GM21717 (cell line): ENCODE results near the gene GALNT17.

Experiments
- ATAC-seq: cut with Tn5 transposase; IDR thresholded peaks from one replicate; pipeline ENCODE4 v1.9.1; 2021; ENCODE audit warnings: mild to moderate bottlenecking, moderate library complexity; ENCODE audit not compliant: unreplicated experiment

Gene GALNT17

DNA sequence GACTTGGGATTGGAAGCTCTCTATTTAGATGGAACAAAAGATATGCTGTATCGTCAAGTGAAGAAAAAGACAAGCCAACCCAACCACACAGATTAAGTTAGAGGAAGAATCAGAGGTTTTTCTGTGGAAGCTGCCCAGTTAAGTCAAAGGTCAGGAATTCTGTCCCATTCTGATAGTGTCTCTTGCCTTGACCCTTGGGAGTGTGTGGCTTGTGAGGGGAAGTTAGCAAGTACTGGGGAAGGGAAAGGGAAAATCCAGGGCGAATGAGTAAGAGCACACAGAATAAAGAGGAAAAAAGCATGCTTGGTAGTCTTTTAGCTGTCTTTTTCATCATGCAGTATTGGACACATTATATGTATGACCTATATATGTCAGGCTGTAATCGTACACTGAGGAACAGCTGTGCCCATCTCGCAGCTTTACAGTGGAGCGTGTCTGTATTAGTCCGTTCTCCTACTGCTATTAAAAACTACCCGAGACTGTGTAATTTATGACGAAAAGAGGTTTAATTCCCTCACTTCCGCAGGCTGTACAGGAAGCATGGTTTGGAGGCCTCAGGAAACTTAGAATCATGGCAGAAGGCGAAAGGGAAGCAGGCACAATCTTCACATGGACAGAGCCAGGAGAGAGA is 197.2 kb downstream of the GALNT17 start:
- no peak for ATAC-seq

DNA sequence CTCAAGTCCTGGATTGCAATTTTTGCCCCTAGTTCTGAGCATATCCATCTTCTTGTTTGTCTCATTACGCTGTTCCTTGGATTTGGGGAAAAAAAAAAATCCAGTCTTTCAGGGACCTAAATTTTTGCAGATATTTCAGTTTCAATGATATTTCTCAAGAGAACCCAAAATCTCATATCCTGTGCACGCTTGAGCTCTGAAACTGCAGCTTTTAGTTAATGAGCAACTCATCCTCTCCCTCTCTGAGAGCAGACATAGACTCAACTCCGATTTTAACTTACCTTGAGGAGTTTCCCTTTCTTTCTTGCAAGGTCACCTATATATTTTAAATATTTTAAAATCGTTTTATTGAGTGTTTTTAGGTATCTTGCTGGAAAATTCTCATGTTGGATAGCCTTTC is 200.3 kb downstream of the GALNT17 start:
- no peak for ATAC-seq

DNA sequence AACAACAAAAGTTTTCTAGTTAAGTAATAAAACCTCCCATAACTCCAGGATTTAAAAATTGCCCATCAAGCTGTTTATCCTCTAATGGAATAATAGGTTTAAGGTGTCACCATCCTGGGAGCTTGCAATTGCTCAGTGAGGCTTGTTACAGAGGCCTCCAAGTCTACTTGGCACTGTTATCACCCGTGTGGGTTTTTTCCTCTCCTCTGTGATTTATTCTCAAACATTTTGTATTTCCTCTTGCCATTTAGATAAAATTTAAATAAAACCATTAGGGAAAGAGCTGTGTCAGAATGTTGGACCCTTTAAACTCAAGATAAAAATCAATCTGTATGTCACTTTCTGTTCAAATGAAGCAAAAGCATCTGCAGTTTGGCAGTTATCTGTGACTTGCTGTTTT is 202.6 kb downstream of the GALNT17 start:
- no peak for ATAC-seq

DNA sequence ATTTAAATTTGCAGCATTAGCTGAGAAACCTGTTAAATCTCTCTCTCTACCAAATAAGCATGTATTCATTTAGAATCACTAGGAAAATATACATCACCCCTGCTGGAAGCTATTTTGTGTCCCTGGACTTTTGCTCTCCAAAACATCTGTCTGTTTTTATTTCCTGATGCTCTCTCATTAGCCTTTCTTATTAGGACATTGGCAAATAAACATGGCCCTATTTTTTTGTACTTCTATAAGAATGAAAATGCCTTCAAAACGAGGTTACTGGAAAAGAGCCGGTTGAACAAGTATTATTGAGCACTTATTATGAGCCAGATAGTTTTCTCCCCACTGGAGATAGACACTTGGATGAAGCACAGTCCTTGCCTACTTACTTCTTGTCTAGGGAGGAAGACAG is 206.9 kb downstream of the GALNT17 start:
- no peak for ATAC-seq

DNA sequence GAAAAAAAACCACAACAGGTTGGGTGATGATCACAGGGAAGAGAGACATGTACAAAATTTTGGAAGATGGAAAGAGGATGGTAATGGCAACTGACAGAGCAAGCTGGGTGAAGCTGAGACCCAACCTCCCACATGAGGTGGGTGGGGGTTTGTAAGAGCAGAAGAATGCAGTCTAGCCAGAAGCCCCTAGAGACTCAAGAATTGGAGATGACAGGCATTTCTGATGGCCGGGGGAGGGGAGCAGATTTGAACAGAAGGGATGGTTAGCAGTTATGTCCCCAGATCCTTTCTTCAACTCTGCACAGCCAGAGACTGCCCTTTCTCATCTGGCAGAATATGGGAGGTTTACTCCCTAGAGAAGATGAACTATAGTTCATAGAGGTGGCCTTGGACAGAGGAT is 208.0 kb downstream of the GALNT17 start:
- ATAC-seq: no peak

DNA sequence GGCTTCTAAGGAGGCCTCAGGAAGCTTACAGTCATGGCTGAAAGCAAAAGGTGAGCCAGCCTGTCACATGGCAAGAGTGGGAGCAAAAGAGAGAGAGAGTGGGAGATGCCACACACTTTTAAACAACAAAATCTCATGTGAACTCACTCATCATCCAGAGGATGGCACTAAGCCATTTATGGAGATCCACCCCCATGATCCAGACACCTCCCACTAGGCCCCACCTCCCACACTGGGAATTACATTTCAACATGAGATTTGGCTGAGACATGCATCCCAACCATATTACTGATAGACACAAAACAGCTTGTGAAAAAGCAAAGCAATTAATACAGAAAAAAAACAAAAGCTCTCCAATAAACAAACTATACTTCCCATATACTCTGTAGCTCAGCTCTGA is 210.3 kb downstream of the GALNT17 start:
- no peak for ATAC-seq

DNA sequence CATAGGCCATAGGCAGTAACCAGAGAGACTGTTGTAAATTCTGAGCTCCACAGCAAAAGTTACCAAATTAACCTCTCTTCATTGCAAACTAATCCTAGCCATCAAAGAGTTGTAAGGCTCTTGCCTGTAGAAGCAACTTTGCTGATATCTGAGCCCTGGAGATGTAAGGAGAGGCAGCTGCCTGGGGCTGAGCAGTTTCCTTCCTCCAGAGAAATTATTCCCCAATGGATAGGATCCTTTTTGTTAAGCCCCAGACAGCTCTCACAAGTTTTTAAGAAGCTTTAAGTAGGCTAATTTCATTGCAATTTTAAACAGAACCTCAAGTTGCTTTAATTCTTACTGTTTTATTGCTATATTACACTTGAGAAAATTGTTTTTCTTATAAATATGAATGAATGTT is 211.1 kb downstream of the GALNT17 start:
- no peak for ATAC-seq

DNA sequence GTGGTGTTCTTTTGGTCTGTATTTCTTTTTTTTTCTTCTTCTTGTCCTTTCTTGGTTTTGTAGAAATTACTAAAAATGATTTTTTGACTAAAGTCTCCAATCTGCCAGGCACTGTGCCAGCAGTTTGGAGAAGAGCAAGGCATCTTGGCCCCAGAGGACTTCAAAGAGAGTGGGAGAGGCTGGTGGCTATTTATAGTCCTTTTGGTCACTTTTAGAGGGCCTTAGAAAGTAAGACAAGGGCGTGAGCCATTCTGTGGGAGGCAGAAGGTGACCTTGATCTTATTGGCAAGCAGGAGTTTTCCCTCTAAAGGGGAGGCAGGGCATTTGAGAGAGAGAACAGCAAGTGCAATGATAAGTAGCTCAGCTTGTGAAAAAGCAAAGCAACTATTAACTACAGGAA is 211.9 kb downstream of the GALNT17 start:
- ATAC-seq: no peak

DNA sequence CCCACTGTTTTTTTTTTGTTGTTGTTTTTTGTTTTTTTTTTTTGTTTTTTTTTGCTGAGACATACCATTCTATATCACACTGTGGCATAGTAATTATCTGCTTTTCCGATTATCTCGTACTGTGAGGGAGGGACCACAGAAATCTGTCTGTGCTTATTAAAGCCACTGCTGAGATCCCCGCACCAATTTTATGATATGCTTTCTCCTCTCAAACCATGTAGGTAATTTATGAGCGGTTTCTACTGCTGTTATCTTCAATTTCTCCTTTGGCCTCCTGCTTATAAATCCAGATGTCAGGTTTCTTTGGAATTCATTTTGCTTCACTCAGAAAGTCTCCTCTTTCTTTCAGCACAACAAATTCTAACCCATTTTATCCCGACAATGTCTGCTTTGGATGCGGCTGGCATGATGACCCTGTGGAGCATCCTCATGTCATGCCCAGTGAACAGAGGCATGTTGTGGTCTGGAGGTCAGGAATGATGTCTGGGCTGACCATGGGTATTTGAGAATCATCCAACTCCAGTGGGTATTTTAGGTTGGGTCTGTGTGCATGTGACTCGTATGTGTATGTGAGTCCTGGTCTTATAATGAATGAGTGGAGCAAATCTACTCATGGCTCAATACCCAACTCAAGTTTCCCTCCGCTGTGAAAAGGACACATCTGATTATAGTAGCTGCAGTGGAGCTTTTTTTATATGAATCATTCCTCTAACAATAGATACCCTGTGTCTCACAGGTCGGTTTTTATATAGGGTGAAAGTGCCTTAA is 213.4 kb downstream of the GALNT17 start:
- ATAC-seq: no peak

DNA sequence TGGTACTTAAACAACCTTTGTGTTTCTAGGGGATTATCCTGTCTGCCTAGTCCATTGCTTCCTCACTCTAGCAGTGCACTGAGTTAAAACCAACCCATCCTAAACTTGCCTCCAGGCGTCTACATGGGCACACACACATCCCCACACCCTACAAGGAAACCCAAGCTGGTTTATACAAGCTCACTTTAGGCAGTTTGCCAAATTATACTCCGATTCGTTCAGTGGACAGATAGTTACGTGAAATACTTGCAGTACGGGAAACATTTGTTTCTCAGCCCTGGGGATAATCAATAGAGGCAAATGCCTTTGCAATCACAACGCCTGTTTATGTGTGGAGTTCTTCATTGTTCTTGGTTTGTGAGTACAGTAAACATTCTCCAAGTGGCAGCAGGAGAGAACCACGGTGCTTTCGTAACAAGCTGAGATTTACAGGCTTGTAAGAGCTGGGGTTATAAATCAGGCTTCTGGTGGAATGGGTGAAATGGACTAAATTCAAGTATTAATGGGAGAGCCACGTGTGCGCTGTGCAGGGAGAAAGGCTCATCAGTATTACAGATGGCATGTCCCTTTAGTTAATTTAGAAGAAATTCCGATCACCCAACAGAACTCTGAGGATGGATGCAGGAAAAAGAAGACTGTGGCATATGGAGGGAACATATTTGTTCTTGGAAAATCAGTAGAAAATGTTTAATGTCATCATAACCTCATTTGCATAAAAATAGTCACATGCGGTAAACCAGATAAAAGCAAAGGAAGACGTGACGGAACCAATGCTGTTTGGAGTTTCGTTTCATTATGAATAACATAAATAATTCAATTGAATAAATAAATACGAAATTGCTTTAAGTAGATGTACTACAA is 217.1 kb downstream of the GALNT17 start:
- ATAC-seq: no peak

DNA sequence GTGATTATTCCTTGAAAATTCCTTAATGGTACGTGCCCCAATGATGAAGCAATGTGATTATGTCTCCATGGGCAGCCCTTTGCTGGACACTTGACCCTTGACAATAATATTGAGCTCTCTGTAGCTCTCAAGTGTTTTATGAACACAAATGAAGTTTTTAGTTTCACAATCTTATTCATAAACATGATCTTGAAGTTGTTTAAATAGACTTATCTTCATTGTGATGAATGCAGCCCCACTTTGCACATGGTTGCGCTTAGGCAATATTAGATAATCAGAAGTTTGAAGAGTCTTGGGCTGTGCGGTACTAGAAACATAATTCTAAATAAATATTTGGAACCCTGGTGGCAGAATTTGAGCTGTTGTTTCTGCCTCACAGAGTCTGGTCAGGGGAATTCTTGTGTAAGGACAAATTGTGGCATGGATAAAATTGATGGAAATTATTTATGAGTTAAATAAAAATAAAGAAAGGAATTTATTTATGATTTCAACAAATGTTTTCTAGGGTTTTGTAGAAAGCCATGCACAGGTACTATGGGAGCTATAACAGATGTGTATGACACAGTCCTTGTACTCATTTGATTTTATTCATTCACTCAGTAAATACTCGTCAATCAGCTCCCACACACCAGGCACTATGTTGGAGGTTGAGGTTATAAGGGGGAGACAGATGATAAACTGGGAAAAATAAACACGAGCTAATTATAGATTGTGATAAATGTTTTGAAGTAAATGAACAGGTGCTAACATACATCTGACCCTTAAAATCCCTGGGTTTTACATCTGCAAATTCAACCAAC is 217.9 kb downstream of the GALNT17 start:
- no peak for ATAC-seq

DNA sequence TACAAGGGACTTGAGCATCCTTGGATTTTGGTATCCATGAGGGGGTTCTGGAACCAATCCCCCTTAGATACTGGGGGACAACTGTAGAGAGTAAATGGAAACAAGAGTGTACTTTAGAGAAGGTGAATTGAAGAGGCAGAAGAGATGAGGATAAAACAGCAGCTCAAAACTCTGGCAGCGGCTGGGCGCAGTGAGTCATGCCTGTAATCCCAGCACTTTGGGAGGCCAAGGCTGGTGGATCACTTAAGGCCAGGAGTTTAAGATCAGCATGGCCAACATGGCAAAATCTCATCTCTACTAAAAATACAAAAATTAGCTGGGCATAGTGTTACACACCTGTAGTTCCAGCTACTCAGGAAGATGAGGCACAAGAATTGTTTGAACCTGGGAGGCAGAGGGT is 218.7 kb downstream of the GALNT17 start:
- ATAC-seq: no peak

DNA sequence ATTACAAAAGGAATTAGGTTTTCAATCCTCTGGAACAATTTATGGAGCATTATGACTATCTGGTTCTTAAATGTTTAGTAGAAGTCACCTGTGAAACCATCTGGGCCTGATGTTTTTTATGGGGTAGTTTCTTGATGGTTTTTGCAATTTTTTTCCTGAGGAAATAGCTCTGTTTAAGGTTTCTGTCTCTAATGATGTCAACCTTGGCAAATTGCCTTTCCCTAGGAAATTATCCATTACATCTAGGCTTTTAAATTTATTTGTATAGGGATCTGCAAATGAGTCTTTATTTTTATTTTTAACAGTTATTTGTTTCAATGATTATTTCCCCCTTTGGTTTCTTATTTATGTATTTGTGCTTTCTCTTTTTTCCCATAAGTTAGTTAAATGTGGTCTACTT is 222.8 kb downstream of the GALNT17 start:
- no peak for ATAC-seq

DNA sequence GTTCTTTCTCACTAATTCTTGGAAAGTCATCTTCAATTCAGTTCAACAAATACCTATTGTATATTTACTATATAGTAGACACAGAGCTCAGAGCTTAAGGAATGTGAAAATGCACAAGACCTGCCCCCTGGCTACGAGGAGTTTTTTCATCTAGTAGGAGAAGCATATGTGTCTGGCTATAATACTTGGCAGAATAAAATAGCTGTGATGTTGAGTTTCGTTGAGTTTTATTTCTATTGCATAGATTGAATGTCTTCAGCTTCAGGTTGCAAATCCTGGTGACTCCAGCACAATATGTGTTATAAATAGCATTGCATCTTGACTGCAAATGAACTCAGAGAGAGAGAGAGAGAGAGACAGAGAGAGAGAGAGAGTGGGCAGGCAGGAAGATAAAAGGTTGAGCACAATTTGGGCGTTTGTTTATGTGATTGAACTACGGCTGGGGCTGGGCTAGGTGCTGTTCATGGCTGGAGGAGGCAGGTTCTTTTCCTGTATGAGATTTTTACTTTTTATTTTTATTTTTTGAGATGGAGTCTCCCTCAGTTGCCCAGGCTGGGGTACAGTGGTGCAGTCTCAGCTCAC is 229.6 kb downstream of the GALNT17 start:
- ATAC-seq: no peak

DNA sequence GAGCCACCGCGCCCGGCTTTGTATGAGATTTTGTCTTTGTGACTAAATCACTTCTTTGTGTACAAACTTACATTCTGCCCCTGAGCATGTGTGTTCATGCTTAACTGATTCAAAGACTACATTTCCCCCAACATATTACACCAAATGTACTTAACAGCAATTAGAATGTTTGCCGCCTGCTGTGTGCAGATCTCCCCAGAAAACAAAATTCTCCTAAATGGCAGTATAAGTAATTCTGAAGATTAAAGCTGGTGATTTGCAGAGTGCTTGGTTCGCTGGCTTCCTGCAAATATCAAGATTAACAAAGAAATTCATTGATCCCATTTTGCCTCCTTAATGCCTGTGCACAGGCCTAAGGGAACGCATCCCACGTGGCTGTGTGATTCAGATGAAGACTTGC is 230.3 kb downstream of the GALNT17 start:
- ATAC-seq: no peak

DNA sequence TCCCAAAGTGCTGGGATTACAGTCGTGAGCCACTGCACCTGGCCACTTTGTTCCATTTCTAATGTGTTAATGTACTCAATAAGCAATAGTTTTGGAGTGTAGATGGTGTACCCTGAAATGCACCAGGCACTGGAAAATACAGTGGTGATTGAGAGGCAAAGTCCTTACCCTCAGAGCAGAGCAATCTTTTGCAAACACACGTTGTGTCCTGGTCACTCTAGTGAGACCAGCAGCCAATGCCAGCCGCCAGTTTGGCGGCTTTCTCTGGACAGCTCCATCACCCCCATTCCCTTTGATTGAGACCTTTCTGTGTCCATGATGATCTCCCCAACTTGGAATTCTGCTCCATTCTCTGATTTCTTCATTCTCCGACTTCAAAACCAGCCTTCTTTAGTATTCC is 231.3 kb downstream of the GALNT17 start:
- no peak for ATAC-seq

DNA sequence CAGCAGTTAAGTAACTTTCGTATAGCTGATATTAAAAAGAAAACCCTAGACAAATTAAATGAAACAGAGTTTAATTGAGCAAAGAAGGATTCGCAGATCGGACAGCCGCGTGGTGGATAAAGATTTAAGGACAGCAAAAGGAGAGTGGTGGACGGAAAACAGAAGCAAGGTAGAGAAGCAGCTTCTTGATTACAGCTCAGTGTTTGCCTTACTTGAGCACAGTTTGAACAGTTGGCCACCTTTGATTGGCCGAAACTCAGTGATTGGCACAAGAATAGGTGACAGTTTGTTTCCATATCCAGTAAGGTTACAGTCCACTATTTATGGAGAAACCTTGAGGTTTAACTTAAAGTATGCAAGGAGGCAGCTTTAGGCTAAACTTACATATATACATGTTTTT is 231.7 kb downstream of the GALNT17 start:
- no peak for ATAC-seq

DNA sequence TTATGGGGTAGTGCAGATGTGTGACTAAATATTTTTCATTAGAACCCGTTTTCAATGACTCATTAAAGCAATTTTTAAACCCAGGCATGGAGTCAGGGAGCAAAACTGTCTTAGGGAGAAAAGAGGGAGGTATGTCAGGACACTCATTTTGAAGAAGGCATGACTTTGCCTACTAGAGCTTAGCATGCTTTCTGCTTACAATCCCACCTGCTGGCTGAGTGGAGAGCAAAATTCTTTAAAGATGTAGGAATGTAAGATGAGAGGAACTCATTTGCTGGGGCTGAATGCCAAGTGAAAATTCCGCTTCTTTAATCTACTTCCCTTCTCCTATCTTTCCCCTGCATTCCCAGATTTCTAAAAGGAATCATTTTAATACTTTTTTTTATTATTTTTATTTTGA is 232.6 kb downstream of the GALNT17 start:
- no peak for ATAC-seq

DNA sequence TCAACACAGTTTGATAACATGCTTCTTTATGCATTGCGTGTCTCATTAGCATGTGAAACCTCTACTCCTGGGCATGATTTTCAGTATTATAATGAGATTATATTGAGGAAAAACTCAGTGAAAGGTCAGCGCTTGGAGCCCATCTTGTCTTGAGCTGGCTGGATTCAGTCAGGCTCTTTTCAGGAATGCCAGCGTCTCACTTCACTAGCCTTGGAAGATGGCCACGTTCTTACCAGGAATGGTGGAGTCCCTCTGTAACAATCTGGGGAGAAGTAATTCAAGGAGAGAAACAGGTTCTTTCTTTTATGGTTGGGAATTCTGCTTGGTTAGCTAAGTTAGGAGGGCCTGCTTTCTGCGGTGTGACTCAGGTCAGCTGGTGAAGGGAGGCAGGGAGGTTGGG is 241.0 kb downstream of the GALNT17 start:
- no peak for ATAC-seq

DNA sequence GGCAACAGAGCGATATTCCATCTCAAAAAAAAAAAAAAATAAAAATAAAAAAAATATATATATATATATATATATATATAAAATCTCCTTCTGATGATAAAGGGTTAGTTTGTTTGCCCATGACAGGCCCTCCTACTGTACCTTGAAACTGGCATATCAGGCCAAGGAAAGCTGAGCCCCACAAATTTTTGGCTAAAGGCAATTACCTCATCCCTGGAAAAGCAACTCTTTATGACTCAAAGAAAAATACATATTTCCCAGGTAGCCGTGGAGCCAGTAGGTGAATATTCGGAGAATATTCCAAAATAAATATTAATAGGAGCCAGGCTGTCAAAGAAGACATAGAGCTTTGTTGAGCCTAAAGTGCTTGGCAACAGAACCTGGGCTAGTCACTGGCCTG is 245.1 kb downstream of the GALNT17 start:
- ATAC-seq: no peak

DNA sequence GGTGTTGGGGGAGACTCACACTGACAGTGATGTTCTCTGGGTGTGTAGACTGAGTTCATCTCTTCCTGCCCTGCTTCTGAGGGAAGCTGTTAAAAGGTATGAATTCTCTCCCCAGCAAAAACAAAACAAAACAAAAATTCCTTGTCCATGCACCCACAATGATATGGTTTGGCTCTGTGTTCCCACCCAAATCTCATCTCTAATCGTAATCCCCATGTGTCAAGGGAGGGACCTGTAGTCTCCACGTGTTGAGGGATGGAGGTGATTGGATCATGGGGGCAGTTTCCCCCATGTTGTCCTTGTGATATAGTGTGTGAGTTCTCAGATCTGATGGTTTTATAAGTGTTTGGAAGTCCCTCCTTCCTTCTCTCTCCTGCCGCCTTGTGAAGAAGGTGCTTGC is 245.5 kb downstream of the GALNT17 start:
- ATAC-seq: no peak
